H9 (cell line): ENCODE measurements around the gene MBOAT2. TPM values are rescaled to one million over a fixed set of nuclear protein-coding genes. Genes with fewer than 3 reads are reported as not detected.

Source experiments
- DNase-seq: peaks from one replicate; pipeline ENCODE4 v3.0.0-alpha.2; 2017
- H2AFZ ChIP-seq: one replicate; pipeline ENCODE4 v1.6.1; 2013; ENCODE audit warnings: mild to moderate bottlenecking, low read length, control low read depth, moderate library complexity
- H2AK5ac ChIP-seq: 2 replicates; pipeline ENCODE4 v1.6.1; 2013; ENCODE audit warnings: low read length, control low read depth, mixed read lengths; ENCODE audit not compliant: insufficient read length
- H2BK120ac ChIP-seq: one replicate; pipeline ENCODE4 v1.6.1; 2013; ENCODE audit warnings: low read depth, mild to moderate bottlenecking, low read length, control low read depth, inconsistent platforms; ENCODE audit not compliant: poor library complexity, severe bottlenecking
- H2BK12ac ChIP-seq: 2 replicates; pipeline ENCODE4 v1.6.1; 2013; ENCODE audit warnings: low read length, control low read depth, mixed read lengths, low read depth; ENCODE audit not compliant: insufficient read length
- H2BK15ac ChIP-seq: 2 replicates; pipeline ENCODE4 v1.6.1; 2013; ENCODE audit warnings: low read depth, low read length, control low read depth
- H2BK20ac ChIP-seq: one replicate; pipeline ENCODE4 v1.6.1; 2013; ENCODE audit warnings: low read depth, mild to moderate bottlenecking, low read length, control low read depth, inconsistent platforms; ENCODE audit not compliant: poor library complexity, severe bottlenecking
- H2BK5ac ChIP-seq: 2 replicates; pipeline ENCODE4 v1.6.1; 2013; ENCODE audit warnings: low read length, control low read depth, mixed read lengths; ENCODE audit not compliant: insufficient read length
- H3K14ac ChIP-seq: 2 replicates; pipeline ENCODE4 v1.6.1; 2013; ENCODE audit warnings: low read length, control low read depth; ENCODE audit not compliant: insufficient read depth
- H3K18ac ChIP-seq: 2 replicates; pipeline ENCODE4 v1.6.1; 2013; ENCODE audit warnings: low read depth, mild to moderate bottlenecking, mixed read lengths, low read length, control low read depth; ENCODE audit not compliant: insufficient read length
- H3K23ac ChIP-seq: 2 replicates; pipeline ENCODE4 v1.6.1; 2013; ENCODE audit warnings: low read length, control low read depth, mixed read lengths, low read depth; ENCODE audit not compliant: insufficient read length
- H3K23me2 ChIP-seq: 2 replicates; pipeline ENCODE4 v1.6.1; 2013; ENCODE audit warnings: low read depth, mild to moderate bottlenecking, mixed read lengths, low read length, control low read depth; ENCODE audit not compliant: insufficient read length, poor library complexity, severe bottlenecking
- H3K27ac ChIP-seq: 2 replicates; pipeline ENCODE4 v1.5.1; 2013; ENCODE audit warnings: low read length, control low read depth, mixed read lengths, low read depth; ENCODE audit not compliant: insufficient read length
- H3K27me3 ChIP-seq: 2 replicates; pipeline ENCODE4 v1.6.1; 2013; ENCODE audit warnings: low read length, control low read depth, inconsistent platforms; ENCODE audit not compliant: insufficient read depth
- H3K4ac ChIP-seq: 2 replicates; pipeline ENCODE4 v1.6.1; 2013; ENCODE audit warnings: low read depth, mild to moderate bottlenecking, control low read depth, inconsistent platforms, low read length, moderate library complexity
- H3K4me1 ChIP-seq: 2 replicates; pipeline ENCODE4 v1.6.1; 2013; ENCODE audit warnings: low read length, control low read depth, inconsistent platforms; ENCODE audit not compliant: insufficient read depth
- H3K4me2 ChIP-seq: 2 replicates; pipeline ENCODE4 v1.6.1; 2013; ENCODE audit warnings: low read length, control low read depth, mixed read lengths; ENCODE audit not compliant: insufficient read length, insufficient read depth
- H3K56ac ChIP-seq: 2 replicates; pipeline ENCODE4 v1.6.1; 2013; ENCODE audit warnings: low read depth, mild to moderate bottlenecking, mixed read lengths, low read length, control low read depth; ENCODE audit not compliant: insufficient read length
- H3K79me1 ChIP-seq: 2 replicates; pipeline ENCODE4 v1.6.1; 2013; ENCODE audit warnings: low read depth, mild to moderate bottlenecking, moderate library complexity, low read length, control low read depth, inconsistent platforms; ENCODE audit not compliant: insufficient read depth, poor library complexity, severe bottlenecking
- H3K79me2 ChIP-seq: 2 replicates; pipeline ENCODE4 v1.6.1; 2013; ENCODE audit warnings: low read length, control low read depth, inconsistent platforms; ENCODE audit not compliant: insufficient read depth
- H3K9ac ChIP-seq: 2 replicates; pipeline ENCODE4 v1.6.1; 2013; ENCODE audit warnings: low read length, control low read depth, mixed read lengths; ENCODE audit not compliant: insufficient read length; ENCODE audit errors: extremely low read depth
- H3K9me3 ChIP-seq: one replicate; pipeline ENCODE4 v1.6.1; 2013; ENCODE audit warnings: low read depth, low read length, inconsistent platforms; ENCODE audit not compliant: control insufficient read depth
- H3T11ph ChIP-seq: one replicate; pipeline ENCODE4 v1.6.1; 2013; ENCODE audit warnings: mild to moderate bottlenecking, low read length, control low read depth, inconsistent platforms
- H4K20me1 ChIP-seq: one replicate; pipeline ENCODE4 v1.6.1; 2013; ENCODE audit not compliant: control insufficient read depth, insufficient read length, insufficient read depth
- H4K5ac ChIP-seq: 2 replicates; pipeline ENCODE4 v1.6.1; 2013; ENCODE audit warnings: low read depth, mild to moderate bottlenecking, mixed read lengths, low read length, control low read depth; ENCODE audit not compliant: insufficient read length
- H4K8ac ChIP-seq: replicated peaks from 2 replicates; pipeline ENCODE4 v1.6.1; 2013; ENCODE audit warnings: low read length, control low read depth, mixed read lengths, low read depth; ENCODE audit not compliant: insufficient read length
- H4K91ac ChIP-seq: 2 replicates; pipeline ENCODE4 v1.6.1; 2013; ENCODE audit warnings: low read depth, mild to moderate bottlenecking, moderate library complexity, mixed read lengths, low read length, control low read depth; ENCODE audit not compliant: insufficient read length
- H3K27ac Mint-ChIP-seq, 3 experiments: 2 replicates in 2 of 3; 3 replicates in 1 of 3; pipeline ENCODE4 v1.8.0; 2020 to 2021; ENCODE audit warnings: mixed read lengths in 3 of 3, mild to moderate bottlenecking in 1 of 3, moderate library complexity in 1 of 3
- H3K27me3 Mint-ChIP-seq: 2 replicates; pipeline ENCODE4 v1.8.0; 2021; ENCODE audit warnings: low read depth, mild to moderate bottlenecking, moderate library complexity, mixed read lengths
- H3K36me3 Mint-ChIP-seq, 3 experiments: 2 replicates in 2 of 3; 3 replicates in 1 of 3; pipeline ENCODE4 v1.8.0; 2020 to 2021; ENCODE audit warnings: low read depth in 3 of 3, mixed read lengths in 3 of 3; ENCODE audit not compliant: insufficient read depth in 1 of 3
- H3K4me1 Mint-ChIP-seq, 2 experiments: 2 replicates each; pipeline ENCODE4 v1.8.0; 2020; ENCODE audit warnings: mixed read lengths in 2 of 2
- H3K4me3 Mint-ChIP-seq, 2 experiments: 2 replicates in 1 of 2; 3 replicates in 1 of 2; pipeline ENCODE4 v1.8.0; 2020 to 2021; ENCODE audit warnings: mild to moderate bottlenecking in 2 of 2, mixed read lengths in 2 of 2, moderate library complexity in 1 of 2
- H3K9me3 Mint-ChIP-seq, 2 experiments: 2 replicates in 1 of 2; 3 replicates in 1 of 2; pipeline ENCODE4 v1.8.0; 2020; ENCODE audit warnings: mild to moderate bottlenecking in 2 of 2, mixed read lengths in 2 of 2, moderate library complexity in 1 of 2
- CTCF ChIP-seq: fragments of 200-600 bp; sonication (generic); conservative IDR thresholded peaks from 3 replicates; pipeline ENCODE4 v1.8.0; 2021; ENCODE audit warnings: antibody characterized with exemption, mild to moderate bottlenecking
- WGBS: extraction: QIAGEN DNeasy Blood & Tissue Kit; methylation state at CpG from one replicate; pipeline ENCODE4 v1.1.7; 2013; ENCODE audit warnings: missing lambda C conversion rate, low lambda C conversion rate, mixed read lengths; ENCODE audit not compliant: insufficient read length; ENCODE audit errors: extremely low coverage; 5-methylcytosine and 5-hydroxymethylcytosine counted together
- total RNA-seq: library from RNA; stranded (reverse); gene quantifications from 2 replicates; pipeline ENCODE4 v1.2.1, GENCODE V29; 2021

Gene MBOAT2
- total RNA-seq, 1 experiment from 2014 or later, result 20.2 TPM

- no peak overlapping the region for H3K23ac ChIP-seq
- DNase-seq, result no peak
- no peaks in the 10 kb centered on the region for H4K20me1 ChIP-seq
- H3K18ac ChIP-seq, result no peak overlapping the region
- H3K27me3 ChIP-seq, result no peaks in the 10 kb centered on the region
- Mint-ChIP-seq H3K36me3 (peaks cover 0 to 2% (median 0%) of the 10 kb centered on the region in 3 experiments; a peak in 2 of 7 replicates), H3K4me3 (no peak overlapping the region), H3K9me3 (peaks cover 5% of the 10 kb centered on the region in 2 experiments; a peak in 4 of 5 replicates), H3K27me3 (no peaks in the 10 kb centered on the region), H3K27ac (no peak overlapping the region), H3K4me1 (no peaks in the 10 kb centered on the region)
- H3K79me2 ChIP-seq, result peaks cover 4% of the 10 kb centered on the region; the same call in 1 of the 2 replicates
- no peak overlapping the region for H2BK5ac ChIP-seq
- no peaks in the 10 kb centered on the region for H3K4me1 ChIP-seq
- no peak overlapping the region for H2BK120ac ChIP-seq
- H3K4me2 ChIP-seq, result no peak overlapping the region
- H2AK5ac ChIP-seq, result no peak overlapping the region
- no peak overlapping the region for H4K5ac ChIP-seq
- H3K14ac ChIP-seq, result no peak overlapping the region
- no peak overlapping the region for H3T11ph ChIP-seq
- H3K27ac ChIP-seq, result no peak overlapping the region
- no peak overlapping the region for H3K4ac ChIP-seq
- H3K79me1 ChIP-seq, result peaks cover under 1% of the 10 kb centered on the region
- H3K9me3 ChIP-seq, result no peaks in the 10 kb centered on the region
- no peak overlapping the region for H2BK20ac ChIP-seq
- H2BK15ac ChIP-seq, result no peak overlapping the region
- H3K23me2 ChIP-seq, result no peaks in the 10 kb centered on the region
- no peak for TF ChIP-seq CTCF
- WGBS, result 100% methylated on average over 2 of the region's 8 CpGs
- H2AFZ ChIP-seq, result no peak overlapping the region
- H4K91ac ChIP-seq, result no peak overlapping the region
- H3K9ac ChIP-seq, result no peak overlapping the region
- H3K56ac ChIP-seq, result no peak overlapping the region
- H4K8ac ChIP-seq, result no peak overlapping the region
- H2BK12ac ChIP-seq, result no peak overlapping the region
Observed at GRCh38 chr2:8965216-8965969, 38.1 kb downstream of the MBOAT2 start.
